Central memory CD4-positive, alpha-beta T cell (primary cell): Measurements from ENCODE around the gene HLA-A.
"Not testable (repeated sequence)": the region's sequence is repeated elsewhere in the genome, so short reads cannot be mapped to it uniquely, and the experiment has no call there.

Experiments used
- DNase-seq: peaks from one replicate; pipeline ENCODE4 v3.0.0; 2022
- total RNA-seq, 3 experiments: gene quantifications; one replicate each; lab custom pipeline; 2026; lab: John Stamatoyannopoulos, UW

Gene HLA-A
- total RNA-seq = 2,595 to 3,108 (median 2,851) reads per million in 3 experiments

DNA sequence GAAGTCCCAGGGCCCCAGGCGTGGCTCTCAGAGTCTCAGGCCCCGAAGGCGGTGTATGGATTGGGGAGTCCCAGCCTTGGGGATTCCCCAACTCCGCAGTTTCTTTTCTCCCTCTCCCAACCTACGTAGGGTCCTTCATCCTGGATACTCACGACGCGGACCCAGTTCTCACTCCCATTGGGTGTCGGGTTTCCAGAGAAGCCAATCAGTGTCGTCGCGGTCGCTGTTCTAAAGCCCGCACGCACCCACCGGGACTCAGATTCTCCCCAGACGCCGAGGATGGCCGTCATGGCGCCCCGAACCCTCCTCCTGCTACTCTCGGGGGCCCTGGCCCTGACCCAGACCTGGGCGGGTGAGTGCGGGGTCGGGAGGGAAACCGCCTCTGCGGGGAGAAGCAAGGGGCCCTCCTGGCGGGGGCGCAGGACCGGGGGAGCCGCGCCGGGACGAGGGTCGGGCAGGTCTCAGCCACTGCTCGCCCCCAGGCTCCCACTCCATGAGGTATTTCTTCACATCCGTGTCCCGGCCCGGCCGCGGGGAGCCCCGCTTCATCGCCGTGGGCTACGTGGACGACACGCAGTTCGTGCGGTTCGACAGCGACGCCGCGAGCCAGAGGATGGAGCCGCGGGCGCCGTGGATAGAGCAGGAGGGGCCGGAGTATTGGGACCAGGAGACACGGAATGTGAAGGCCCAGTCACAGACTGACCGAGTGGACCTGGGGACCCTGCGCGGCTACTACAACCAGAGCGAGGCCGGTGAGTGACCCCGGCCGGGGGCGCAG, at the start of gene HLA-A:
Gene HLA-A, plus strand, starts transcription at position 258 of the 778 bp plus-strand sequence. Its CDS starts 22 bp downstream, at position 280.
- DNase-seq = peak; percentile 95

DNA sequence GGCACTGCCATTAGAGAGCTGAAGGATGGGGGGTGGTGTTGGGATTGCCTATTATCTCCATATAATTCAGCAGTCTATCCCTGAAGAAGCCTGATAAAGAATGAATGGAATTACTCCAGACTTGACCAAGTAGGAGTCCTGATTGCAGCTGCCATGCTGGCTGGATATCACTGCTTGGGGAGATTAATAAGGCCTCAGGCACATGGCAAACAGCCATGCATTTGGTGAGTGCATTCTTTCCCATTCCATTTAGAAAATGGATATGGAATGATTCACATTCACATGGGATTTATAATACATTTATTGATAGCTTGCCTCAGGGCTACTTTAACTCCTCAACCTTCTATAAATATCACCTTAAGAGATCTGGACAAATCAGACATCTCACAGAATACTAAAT, 49.6 kb upstream of the HLA-A start:
- no peak for DNase-seq

DNA sequence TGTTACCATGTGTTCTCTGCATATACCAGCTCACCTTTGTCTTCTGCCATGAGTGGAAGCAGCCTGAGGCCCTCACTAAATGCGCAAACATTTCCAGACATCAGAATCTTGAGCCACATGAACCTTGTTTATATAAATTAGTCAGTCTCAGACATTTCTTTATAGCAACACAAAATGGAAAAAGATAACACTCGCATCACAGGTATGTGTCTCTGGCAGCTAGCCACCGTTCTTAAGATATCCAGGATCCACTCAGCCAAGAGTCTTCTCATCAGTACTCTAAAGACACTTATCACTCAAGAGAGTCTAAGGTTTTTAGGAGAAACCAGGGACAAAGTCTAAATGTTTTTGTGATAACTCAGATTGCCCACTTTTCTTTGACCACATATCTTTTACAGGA, 43.1 kb upstream of the HLA-A start:
- DNase-seq = no peak

DNA sequence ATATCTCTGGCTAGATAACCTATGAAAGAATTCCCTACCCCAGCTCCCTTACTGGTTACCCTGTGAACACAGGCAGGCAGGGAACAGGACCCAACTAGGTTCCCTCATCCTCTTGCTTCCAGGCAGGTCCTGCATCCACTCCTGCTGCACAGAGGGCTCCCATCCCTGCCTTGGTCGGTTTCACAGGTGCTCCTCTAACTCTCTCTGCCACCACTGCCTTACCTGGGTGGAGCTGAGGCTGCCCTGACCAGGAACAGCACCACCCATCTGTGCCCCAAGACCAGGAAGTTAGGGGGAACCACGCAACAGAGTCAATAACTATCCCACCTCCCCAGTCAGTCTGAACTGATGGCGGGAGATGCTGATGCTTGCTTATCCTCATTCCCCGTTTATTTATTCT, 37.0 kb upstream of the HLA-A start:
- no peak for DNase-seq

DNA sequence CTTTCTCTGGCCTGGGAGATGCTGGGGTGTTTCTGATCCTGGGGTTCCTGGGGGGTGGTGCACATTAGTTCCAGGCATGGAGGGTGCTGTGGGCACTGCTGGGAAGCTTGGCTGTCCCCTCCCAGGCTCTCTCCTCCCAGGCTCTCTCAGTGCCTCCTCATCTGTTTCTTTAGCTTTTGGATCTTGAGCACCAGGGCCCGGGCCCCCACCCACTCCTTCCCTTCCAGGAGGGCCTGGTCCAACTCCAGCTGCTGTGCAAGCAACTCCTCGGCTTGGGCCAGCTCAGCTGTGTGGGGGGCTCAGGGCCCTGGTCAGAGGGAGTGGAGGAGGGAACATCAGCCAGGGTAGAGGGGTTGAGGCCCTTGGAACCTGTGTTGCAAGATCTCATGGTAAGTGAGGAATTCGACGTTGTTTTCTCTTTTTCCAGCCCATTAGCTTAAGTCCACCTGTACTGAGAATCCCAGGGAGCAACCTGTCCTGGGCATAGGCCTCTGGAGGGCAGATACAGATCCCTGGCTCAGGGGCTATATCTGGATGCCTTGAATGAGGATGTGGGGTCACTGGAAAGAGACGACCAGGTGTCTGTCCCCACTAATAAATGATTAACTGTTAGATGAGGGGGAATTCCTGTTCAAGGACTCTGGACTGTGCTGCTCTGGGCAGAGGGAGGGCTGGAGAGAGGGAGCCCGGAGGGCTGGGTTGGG, 34.5 kb upstream of the HLA-A start:
- no peak for DNase-seq

DNA sequence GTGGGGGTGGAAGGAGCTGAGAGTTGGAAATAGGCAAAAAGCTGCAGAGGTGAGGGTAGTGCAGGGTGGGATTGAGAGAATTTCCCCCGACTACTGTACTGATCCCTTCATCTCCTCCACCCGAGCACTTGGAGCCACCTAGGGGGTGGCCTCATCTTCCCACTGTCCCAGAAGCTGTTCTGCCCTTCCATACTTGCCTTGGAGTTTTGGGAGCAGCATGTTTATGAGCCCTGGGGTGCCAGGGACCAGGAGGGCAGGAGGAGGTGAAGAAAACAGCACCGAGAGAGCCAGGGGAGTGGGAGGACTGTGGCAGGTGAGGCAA, 34.0 kb upstream of the HLA-A start:
- no peak for DNase-seq

DNA sequence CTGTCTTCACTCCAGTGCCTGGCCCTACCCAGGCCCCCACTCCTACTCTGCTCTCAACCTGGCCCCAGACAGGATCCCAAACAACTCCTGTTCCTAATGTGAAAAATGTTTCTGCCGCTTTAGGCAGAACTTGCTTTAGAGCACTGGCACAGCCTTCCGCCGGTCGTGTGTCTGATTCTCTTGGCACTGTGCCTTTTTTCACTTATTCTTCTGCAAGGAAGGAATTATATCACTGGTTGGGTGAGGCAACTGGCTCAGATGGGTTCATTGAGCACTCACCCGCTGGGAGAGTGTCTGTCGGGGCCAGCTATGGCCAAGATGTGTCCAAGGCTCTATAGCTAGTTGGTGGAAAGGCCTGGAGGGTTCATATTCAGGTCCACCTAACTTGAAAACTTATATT, 33.6 kb upstream of the HLA-A start:
- no peak for DNase-seq

DNA sequence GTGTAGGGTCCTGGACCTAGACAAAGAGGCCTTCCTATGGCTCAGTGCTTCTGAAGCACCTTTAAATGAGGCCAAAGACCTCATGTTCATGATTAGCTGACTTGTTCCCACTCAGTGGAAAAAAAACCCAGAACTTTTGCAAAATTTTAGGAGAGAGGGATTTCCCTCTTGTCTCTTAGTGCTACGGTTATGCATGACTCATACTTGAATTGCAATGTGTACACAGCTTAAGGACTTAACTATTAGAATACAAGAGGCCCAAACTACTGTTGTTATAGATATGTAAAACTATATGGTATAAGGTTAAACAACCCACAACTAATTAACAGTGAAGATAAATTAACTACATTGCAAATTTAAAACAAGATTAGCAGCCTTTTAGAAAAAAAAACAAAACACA, 32.3 kb upstream of the HLA-A start:
- DNase-seq = no peak

DNA sequence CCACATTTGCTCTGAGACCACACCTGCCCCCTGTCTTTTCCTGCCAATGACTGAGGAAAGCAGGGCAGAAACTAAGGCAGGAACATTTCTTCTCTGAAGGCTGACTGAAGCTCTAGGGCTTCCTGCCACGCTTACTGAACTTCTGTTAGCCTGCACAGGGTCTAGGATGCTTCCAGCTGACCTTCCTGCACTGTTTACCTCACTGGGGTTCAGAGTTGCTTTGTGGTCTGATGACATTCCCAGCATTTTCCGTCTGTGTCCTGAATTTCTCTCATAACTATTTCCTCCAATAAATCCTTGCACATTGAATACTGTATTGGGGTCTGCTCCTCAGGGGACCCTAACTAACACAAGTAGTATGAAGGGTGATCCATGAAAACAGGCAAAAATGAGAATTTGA, 29.5 kb upstream of the HLA-A start:
- DNase-seq = no peak

DNA sequence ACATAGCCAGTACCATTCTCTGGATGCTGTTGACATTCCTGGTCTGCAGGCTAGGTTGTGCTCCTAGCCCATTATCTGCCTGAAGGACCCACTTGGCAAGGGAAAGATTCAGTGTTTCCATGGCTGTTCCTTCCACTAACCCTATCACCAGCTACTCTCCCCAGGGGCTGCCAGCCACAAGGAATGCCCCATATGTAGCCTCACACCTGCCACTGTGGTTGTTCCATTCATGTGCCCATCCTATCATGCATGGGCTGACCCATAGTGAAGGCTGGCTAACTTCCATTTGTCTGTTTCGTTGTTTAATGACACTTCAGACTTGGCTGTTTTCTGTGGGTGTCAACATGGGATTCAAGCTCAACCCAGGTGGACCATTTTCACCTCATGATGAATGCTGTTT, 25.6 kb upstream of the HLA-A start:
- DNase-seq = no peak

DNA sequence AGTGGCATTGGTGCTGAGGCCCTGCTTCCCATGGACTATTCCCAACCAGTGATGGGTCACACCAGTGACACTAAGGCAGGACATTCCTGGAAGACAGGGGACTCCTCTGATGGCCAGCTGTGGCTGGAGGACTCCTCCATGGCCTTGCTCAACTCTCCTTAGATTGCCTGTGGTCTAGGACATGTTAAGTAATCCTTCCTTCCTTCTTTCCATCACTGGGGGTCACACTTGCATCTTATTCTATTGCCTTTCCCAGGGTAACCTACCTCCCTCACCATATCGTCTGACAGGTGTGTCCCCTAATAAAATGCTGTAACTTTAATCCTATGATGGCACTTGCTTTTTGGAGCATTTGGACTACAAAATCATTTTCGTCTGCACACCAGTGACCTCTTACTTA, 24.5 kb upstream of the HLA-A start:
- no peak for DNase-seq

DNA sequence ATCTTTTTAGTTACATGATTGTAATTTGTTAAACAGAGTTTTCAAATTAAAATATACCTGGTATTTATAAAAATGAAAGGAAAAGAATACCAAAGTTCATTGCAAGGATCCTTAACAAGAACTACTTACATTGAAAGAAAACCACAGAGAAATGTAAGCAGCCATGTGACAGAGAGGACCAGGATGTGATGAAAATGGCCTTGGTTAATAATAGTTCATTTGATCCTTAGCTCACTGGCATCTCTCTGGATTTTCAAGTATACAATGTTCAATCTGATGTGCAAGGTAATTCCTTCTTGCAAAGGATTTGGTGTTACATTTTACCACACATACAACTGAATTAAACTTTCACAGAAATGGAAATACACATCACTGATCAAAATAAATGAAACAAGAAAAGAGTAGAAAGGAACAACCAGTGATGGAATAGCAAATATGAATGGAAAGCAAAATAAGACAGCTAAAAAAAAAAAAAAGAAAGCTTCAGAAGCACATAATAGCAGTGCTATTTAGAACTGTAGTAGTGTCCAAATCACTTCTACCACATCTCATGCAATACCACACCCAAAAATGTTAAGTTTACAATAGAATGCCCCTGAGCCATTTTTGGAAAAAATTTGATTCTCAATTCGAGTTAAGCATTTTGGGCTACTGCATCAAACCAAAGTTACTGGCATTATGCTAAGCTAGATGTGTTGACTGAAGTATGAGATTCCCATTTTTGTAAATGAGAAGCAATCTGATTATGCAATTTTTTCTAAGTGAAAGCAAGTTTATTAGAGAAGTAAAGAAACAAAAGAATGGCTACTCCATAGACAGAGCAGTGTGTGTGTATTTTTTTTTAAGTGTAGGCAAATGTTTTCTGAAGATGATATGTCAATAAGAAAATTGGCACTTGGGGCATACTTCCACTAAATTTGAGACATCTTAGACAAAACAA, 22.6 kb upstream of the HLA-A start:
- DNase-seq = no peak

DNA sequence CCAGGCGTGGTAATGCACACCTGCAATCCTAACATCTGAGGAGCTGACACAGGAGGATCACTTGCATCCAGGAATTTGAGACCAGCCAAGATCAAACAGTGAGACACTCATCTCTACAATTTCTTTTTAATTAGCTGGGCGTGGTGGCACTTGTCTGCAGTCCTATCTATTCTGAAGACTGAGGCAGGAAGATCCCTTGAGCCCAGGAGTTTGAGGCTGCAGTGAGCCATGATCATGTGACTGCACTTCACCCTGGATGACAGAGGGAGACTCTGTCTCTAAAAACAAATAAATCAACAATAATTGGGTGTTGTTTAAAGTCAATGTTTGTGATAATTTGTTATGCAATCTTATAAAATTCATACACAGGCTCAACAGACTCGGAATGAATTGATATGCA, 18.0 kb upstream of the HLA-A start:
- no peak for DNase-seq

DNA sequence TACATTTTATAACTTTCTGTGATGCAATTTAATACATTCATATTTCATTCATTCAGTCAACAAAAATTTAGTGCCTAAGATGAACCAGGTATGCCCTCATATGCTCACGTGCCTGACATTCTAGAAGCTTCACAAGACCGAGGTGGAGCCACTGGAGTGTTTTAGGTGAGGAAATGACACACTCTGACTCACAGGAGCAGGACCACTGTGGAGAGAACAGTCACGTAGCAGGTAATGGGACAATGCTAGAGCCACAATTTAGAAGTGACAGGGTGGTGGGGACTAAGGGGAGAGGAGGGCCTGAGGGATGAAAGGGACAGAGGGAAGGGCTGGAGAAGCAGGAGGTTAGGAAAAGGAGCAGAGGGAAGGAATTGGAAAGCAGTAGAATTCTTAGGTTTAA, 17.6 kb upstream of the HLA-A start:
- no peak for DNase-seq

DNA sequence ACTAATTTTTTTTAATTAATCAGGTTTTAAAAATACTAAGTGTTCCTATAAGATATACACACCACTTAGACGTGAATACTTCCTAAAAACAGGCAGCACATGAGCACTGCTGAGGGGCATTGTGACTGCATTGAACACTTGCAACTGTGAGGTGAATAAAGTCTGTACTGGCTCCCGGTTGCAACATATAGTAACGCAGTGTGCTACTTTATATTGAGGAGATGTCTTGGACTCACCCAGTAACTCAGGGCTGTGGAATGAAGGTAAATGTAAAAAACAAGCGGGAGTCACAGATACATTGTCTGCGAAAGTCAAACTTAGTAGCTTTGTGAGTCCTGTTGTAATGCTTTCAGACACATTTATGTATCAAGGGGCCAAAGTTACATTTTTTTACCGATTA, 17.0 kb upstream of the HLA-A start:
- no peak for DNase-seq

DNA sequence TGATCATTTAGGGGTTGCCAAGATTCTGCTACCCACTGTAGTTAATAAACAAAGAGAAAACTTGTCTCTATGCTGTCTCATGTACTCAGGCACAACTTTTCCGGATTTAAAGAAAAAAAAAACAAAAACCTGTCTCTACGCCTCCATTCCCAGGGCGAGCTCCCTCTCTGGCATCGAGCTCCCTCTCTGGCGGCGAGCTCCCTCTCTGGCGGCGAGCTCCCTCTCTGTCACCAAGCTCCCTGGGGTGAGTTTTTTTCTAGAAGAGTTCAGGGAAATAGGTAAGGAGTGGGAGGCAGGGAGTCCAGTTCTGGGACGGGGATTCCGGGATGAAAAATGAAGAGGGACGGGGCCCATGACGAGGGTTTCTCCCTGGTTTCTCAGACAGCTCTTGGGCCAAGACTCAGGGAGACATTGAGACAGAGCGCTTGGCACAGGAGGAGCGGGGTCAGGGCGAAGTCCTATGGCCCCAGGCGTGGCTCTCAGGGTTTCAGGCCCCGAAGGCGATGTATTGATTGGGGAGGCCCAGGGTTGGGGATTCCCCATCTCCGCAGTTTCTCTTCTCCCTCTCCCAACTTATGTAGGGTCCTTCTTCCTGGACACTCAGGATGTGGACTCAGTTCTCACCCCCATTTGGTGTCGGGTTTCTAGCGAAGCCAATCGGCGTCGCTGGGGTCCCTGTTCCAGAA, 16.5 kb upstream of the HLA-A start:
- peak; percentile 5 for DNase-seq

DNA sequence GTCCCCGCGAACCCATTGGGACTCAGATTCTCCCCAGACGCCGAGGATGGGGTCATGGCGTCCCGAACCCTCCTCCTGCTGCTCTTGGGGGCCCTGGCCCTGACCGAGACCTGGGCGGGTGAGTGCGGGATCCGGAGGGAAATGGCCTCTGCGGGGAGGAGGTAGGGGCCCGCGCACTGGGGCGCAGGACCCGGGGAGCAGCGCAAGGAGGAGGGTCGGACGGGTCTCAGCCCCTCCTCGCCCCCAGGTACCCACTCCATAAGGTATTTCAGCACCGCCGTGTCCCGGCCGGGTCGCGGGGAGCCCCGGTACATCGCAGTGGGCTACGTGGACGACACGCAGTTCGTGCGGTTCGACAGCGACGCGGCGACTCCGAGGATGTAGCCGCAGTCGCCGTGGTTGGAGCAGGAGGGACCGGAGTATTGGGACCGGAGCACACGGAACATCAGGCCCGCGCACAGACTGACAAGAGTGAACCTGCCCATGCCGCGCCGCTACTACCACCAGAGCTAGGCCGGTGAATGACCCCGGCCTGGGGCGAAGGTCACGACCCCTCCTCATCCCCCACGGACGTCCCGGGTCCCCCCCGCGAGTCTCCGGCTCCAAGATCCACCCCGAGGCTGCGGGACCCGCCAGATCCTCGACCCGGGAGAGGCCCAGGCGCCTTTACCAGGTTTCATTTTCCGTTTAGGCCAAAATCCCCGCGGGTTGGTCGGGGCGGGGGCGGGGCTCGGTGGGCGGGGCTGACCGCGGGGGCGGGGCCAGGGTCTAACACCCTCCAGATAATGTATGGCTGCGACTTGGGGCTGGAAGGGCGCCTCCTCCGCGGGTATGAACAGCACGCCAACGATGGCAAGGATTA, 15.7 kb upstream of the HLA-A start:
- DNase-seq = peak; percentile 80

DNA sequence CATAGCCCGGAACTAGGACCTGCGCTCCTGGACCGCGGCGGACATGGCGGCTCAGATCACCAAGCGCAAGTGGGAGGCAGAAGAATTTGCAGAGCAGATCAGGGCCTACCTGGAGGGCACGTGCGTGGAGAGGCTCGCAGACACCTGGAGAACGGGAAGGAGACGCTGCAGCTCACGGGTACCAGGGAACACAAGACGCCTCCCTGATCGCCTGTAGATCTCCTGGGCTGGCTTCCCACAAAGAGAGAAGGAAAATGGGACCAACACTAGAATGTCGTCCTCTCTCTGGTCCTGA, 15.1 kb upstream of the HLA-A start:
- DNase-seq = no peak

DNA sequence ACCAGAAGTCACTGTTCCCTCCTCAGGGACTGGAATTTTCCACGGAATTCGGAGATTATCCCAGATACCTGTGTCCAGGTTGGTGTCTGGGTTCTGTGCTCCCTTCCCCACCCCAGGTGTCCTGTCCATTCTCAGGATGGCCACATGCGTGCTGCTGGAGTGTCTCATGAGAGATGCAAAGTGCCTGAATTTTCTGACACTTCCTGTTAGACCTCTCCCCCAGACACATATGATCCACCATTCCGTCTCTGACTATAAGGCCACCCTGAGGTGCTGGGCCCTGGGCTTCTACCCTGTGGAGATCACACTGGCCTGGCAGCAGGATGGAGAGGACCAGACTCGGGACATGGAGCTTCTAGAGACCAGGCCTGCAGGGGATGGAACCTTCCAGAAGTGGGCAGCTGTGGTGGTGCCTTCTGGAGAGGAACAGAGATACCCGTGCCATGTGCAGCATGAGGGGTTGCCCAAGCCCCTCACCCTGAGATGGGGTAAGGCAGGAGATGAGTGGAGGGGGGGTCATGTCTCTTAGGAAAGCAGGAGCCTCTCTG, 14.4 kb upstream of the HLA-A start:
- DNase-seq = no peak

DNA sequence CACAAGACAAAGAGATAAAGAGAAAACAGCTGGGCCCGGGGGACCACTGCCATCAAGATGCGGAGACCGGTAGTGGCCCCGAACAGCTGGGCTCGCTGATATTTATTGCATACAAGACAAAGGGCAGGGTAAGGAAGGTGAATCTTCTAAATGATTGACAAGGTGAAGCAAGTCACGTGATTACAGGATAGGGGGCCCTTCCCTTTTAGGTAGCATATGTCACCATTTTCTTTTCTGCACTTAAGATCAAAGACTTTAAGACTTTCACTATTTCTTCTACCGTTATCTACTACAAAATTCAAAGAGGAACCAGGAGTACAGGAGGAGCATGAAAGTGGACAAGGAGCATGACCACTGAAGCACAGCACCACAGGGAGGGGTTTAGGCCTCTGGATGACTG, 12.3 kb upstream of the HLA-A start:
- not testable (repeated sequence) for DNase-seq

DNA sequence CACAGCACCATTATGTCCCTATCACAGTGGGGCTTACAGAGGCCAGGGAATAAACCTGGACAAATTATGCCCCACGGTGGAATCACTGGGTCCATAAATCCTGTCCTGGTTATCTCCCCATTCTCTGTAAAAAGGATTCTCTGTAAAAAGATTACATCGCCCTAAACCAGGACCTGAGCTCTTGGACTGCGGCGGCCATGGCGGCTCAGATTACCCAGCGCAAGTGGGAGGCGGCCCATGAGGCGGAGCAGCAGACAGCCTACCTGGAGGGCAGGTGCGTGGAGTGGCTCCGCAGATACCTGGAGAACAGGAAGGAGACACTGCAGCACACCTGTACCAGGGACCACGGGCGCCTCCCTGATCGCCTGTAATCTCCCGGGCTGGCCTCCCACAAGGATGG, 8.4 kb upstream of the HLA-A start:
- DNase-seq = no peak
